Caco-2 (cell line): ENCODE data around the gene SNX3. TPM values are rescaled to one million over a fixed set of nuclear protein-coding genes. Genes with fewer than 3 reads are reported as not detected.

ENCODE experiments used
- BruUV-seq: library from RNA; stranded (reverse); fragments of 400-500 nt; replicated peaks from 2 replicates; lab custom pipeline; 2021; lab: Mats Ljungman, UMichigan
- CTCF ChIA-PET: fragments of 300-600 bp; sonication (Branson Sonifier 250); formaldehyde crosslinking; loops from one replicate; lab custom pipeline; 2022; ENCODE audit warnings: antibody characterized with exemption; lab: Charles Lee
- POLR2A ChIA-PET: fragments of 300-600 bp; sonication (Branson Sonifier 250); formaldehyde crosslinking; loops from one replicate; lab custom pipeline; 2022; ENCODE audit warnings: antibody characterized with exemption; lab: Charles Lee
- DNase-seq, 2 experiments: peaks; one replicate each; pipeline versions ENCODE4 v3.0.0 to v3.0.0-alpha.2; 2020 to 2022
- H3K27me3 ChIP-seq: replicated peaks from 2 replicates; pipeline ENCODE4 v1.6.0; 2011; ENCODE audit warnings: low read length; ENCODE audit not compliant: control insufficient read depth, insufficient read depth
- H3K36me3 ChIP-seq: 2 replicates; pipeline ENCODE4 v1.5.1; 2011; ENCODE audit warnings: low read length; ENCODE audit not compliant: control insufficient read depth, insufficient read depth
- H3K4me1 ChIP-seq: fragments of 250-450 bp; sonication (Bioruptor Pico); 2 replicates; pipeline ENCODE4 v1.5.1; 2020; ENCODE audit warnings: mild to moderate bottlenecking
- H3K4me3 ChIP-seq: 2 replicates; pipeline ENCODE4 v1.5.1; 2011; ENCODE audit warnings: low read depth, mild to moderate bottlenecking, control low read depth, low read length
- H3K9me3 ChIP-seq: fragments of 250-450 bp; sonication (Bioruptor Pico); 2 replicates; pipeline ENCODE4 v1.5.1; 2020; ENCODE audit warnings: mild to moderate bottlenecking, moderate library complexity
- H3K27ac Mint-ChIP-seq: one replicate; pipeline ENCODE4 v1.8.0; 2022; ENCODE audit warnings: mixed read lengths; ENCODE audit not compliant: unreplicated experiment
- H3K27me3 Mint-ChIP-seq: one replicate; pipeline ENCODE4 v1.8.0; 2022; ENCODE audit warnings: mixed read lengths; ENCODE audit not compliant: insufficient read depth, unreplicated experiment
- H3K36me3 Mint-ChIP-seq: one replicate; pipeline ENCODE4 v1.8.0; 2022; ENCODE audit warnings: mild to moderate bottlenecking, mixed read lengths; ENCODE audit not compliant: insufficient read depth, unreplicated experiment
- H3K4me1 Mint-ChIP-seq: one replicate; pipeline ENCODE4 v1.8.0; 2022; ENCODE audit warnings: low read depth, mixed read lengths; ENCODE audit not compliant: unreplicated experiment
- H3K4me3 Mint-ChIP-seq: one replicate; pipeline ENCODE4 v1.8.0; 2022; ENCODE audit warnings: mild to moderate bottlenecking, moderate library complexity, mixed read lengths; ENCODE audit not compliant: unreplicated experiment
- H3K9me3 Mint-ChIP-seq: one replicate; pipeline ENCODE4 v1.8.0; 2022; ENCODE audit warnings: mixed read lengths; ENCODE audit not compliant: unreplicated experiment
- CTCF ChIP-seq, 2 experiments: fragments of 200-600 bp in 1 of 2; IDR thresholded peaks; 1 replicate in 1 of 2; 2 replicates in 1 of 2; pipeline versions ENCODE4 v1.5.1 to v1.8.0; 2011 to 2022; ENCODE audit warnings: antibody characterized with exemption in 1 of 2, control low read depth in 1 of 2, inconsistent platforms in 1 of 2, low read depth in 1 of 2, low read length in 1 of 2, mild to moderate bottlenecking in 1 of 2, moderate library complexity in 1 of 2; ENCODE audit not compliant: insufficient read depth in 1 of 2, severe bottlenecking in 1 of 2, unreplicated experiment in 1 of 2
- intact Hi-C: fragments of 100-400 bp; cut with micrococcal nuclease; formaldehyde crosslinking; loops from one replicate; pipeline ENCODE4 v1.10.0; 2022; ENCODE audit not compliant: unreplicated experiment
- total RNA-seq: library from RNA; stranded (reverse); gene quantifications from 2 replicates; pipeline ENCODE4 v1.2.3, GENCODE V29; 2022

Gene SNX3
- total RNA-seq, 1 experiment from 2014 or later: 114 TPM

DNA sequence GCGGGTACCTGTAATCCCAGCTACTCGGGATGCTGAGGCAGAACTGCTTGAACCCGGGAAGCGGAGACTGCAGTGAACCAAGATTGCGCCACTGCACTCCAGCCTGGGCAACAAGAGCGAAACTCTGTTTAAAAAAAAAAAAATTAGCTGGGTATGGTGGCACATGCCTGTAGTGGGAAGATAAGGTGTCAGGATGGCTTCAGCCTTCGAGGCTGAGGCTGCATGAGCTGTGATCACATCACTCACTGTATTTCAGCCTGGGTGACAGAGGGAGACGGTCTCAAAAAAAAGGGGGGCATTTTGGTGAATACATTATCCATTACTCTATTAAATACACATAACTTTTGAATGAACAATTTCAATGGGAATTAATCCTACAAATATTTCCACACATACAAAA lies 32.4 kb downstream of the SNX3 start:
- no peaks in the 10 kb centered on the region for H3K36me3 ChIP-seq
- H3K4me3 ChIP-seq: no peak overlapping the region
- Mint-ChIP-seq H3K4me1 (no peaks in the 10 kb centered on the region), H3K9me3 (no peaks in the 10 kb centered on the region), H3K4me3 (no peak overlapping the region), H3K27me3 (no peaks in the 10 kb centered on the region), H3K36me3 (peaks cover 6% of the 10 kb centered on the region), H3K27ac (no peak overlapping the region)
- POLR2A ChIA-PET: no interaction called here
- no peak for DNase-seq
- CTCF ChIA-PET: no interaction called here
- H3K27me3 ChIP-seq: no peaks in the 10 kb centered on the region
- H3K4me1 ChIP-seq: no peaks in the 10 kb centered on the region
- H3K9me3 ChIP-seq: no peaks in the 10 kb centered on the region
- no peak for TF ChIP-seq CTCF (IDR thresholded peaks at IDR 0.05; ENCODE audit: insufficient read depth in 1 of 2, low read depth in 1 of 2, low read length in 1 of 2, severe bottlenecking in 1 of 2, unreplicated experiment in 1 of 2)
- intact Hi-C loops: no loop called here
- BruUV-seq: no TSS peak

GRCh38 chr6:108227290-108227689 lies 33.5 kb downstream of the SNX3 start:
- Mint-ChIP-seq H3K27ac (no peak overlapping the region), H3K4me3 (no peak overlapping the region), H3K4me1 (no peaks in the 10 kb centered on the region), H3K36me3 (peaks cover 7% of the 10 kb centered on the region), H3K9me3 (no peaks in the 10 kb centered on the region), H3K27me3 (no peaks in the 10 kb centered on the region)
- intact Hi-C loops: no loop called here
- no peaks in the 10 kb centered on the region for H3K27me3 ChIP-seq
- no TSS peak for BruUV-seq
- no peaks in the 10 kb centered on the region for H3K9me3 ChIP-seq
- CTCF ChIA-PET: no interaction called here
- no peaks in the 10 kb centered on the region for H3K36me3 ChIP-seq
- DNase-seq: no peak
- no peaks in the 10 kb centered on the region for H3K4me1 ChIP-seq
- POLR2A ChIA-PET: no interaction called here
- no peak overlapping the region for H3K4me3 ChIP-seq
- TF ChIP-seq CTCF (IDR thresholded peaks at IDR 0.05; ENCODE audit: insufficient read depth in 1 of 2, low read depth in 1 of 2, low read length in 1 of 2, severe bottlenecking in 1 of 2, unreplicated experiment in 1 of 2): no peak

DNA sequence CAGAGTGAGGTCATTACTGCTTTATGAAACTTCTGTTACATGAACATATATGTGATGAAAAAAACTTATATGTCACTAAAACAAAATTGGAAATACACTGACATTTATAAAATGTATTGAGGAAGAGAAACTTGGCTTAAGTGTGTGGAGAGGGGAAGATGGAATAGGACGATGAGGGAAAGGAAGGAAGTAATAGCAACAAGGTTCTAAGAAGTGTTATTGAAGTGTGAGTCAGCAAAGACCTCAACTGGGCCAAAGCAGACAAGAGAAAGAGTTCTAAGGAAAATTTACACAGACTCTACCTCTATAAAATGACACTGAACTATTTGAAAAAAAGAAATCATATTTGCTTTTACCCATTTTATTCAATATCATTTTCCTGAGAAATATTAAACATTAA lies 38.3 kb downstream of the SNX3 start:
- H3K4me1 ChIP-seq: no peaks in the 10 kb centered on the region
- H3K36me3 ChIP-seq: no peaks in the 10 kb centered on the region
- H3K9me3 Mint-ChIP-seq: no peaks in the 10 kb centered on the region
- H3K27ac Mint-ChIP-seq: no peak overlapping the region
- ChIA-PET POLR2A (no interaction called here), CTCF (no interaction called here)
- H3K4me3 ChIP-seq: no peak overlapping the region
- no peak for DNase-seq
- H3K9me3 ChIP-seq: no peaks in the 10 kb centered on the region
- no peaks in the 10 kb centered on the region for H3K27me3 ChIP-seq
- H3K4me1 Mint-ChIP-seq: no peaks in the 10 kb centered on the region
- peaks cover 26% of the 10 kb centered on the region for H3K36me3 Mint-ChIP-seq
- no peaks in the 10 kb centered on the region for H3K27me3 Mint-ChIP-seq
- TF ChIP-seq CTCF (IDR thresholded peaks at IDR 0.05; ENCODE audit: insufficient read depth in 1 of 2, low read depth in 1 of 2, low read length in 1 of 2, severe bottlenecking in 1 of 2, unreplicated experiment in 1 of 2): no peak
- intact Hi-C loops: no loop called here
- H3K4me3 Mint-ChIP-seq: no peak overlapping the region
- BruUV-seq: no TSS peak
